HCT116 (cell line): ENCODE measurements around the gene RCL1. TPM values are rescaled to one million over a fixed set of nuclear protein-coding genes. Genes with fewer than 3 reads are reported as not detected.
"Not testable (repeated sequence)": the region's sequence is repeated elsewhere in the genome, so short reads cannot be mapped to it uniquely, and the experiment has no call there.

Experiments
- ATAC-seq: fragments of 200-7000 bp; cut with Tn5 transposase; 2 replicates; pipeline ENCODE4 v1.9.1; 2020; ENCODE audit warnings: mild to moderate bottlenecking, moderate library complexity
- BruUV-seq: library from RNA; stranded (reverse); fragments of 400-500 nt; replicated peaks from 2 replicates; lab custom pipeline; 2021; lab: Mats Ljungman, UMichigan
- CTCF ChIA-PET: fragments of 300-600 bp; sonication (Branson Sonifier 250); formaldehyde crosslinking; loops from one replicate; lab custom pipeline; 2021; ENCODE audit warnings: antibody characterized with exemption; lab: Charles Lee
- POLR2A ChIA-PET: fragments of 300-600, 350-600 bp; sonication (Branson Sonifier 250); formaldehyde crosslinking; loops from one replicate; lab custom pipeline; 2021; ENCODE audit warnings: antibody characterized with exemption; lab: Charles Lee
- RAD21 ChIA-PET, 2 experiments: fragments of 300-600 bp; sonication (Branson Sonifier 250); formaldehyde crosslinking; loops; one replicate each; lab custom pipeline; 2023; ENCODE audit warnings: low total read pairs in 2 of 2; ENCODE audit not compliant: uncharacterized antibody in 2 of 2, unreplicated experiment in 2 of 2, low non-redundant PET in 1 of 2; lab: Charles Lee
- DNase-seq: peaks from one replicate; pipeline ENCODE4 v3.0.0-alpha.2; 2010; ENCODE audit warnings: low read depth, low spot score
- H2AFZ ChIP-seq: fragments of 200-600 bp; shearing (Covaris generic), sonication (generic); 2 replicates; pipeline ENCODE4 v1.6.1; 2017; ENCODE audit warnings: low read depth, mixed run types, mixed read lengths, antibody characterized with exemption, low read length; ENCODE audit not compliant: poor library complexity, severe bottlenecking
- H3K27ac ChIP-seq: 2 replicates; pipeline ENCODE4 v1.5.1; 2012; ENCODE audit warnings: low read depth, low read length
- H3K27me3 ChIP-seq: fragments of 200-600 bp; sonication (generic); 2 replicates; pipeline ENCODE4 v1.6.1; 2016; ENCODE audit warnings: mixed run types, low read length, mixed read lengths; ENCODE audit not compliant: insufficient read depth
- H3K36me3 ChIP-seq, 2 experiments: fragments of 200-500 bp in 1 of 2; fragments of 200-600 bp in 1 of 2; sonication (Bioruptor generic) in 1 of 2; sonication (generic) in 1 of 2; 2 replicates each; pipeline versions ENCODE4 v1.5.1 to v1.6.1; 2014 to 2016; ENCODE audit warnings: low read length in 2 of 2, inconsistent platforms in 1 of 2, mixed read lengths in 1 of 2, mixed run types in 1 of 2; ENCODE audit not compliant: insufficient read depth in 2 of 2, control insufficient read depth in 1 of 2
- H3K4me1 ChIP-seq, 2 experiments: fragments of 200-600 bp in 1 of 2; sonication (generic) in 1 of 2; 2 replicates each; pipeline versions ENCODE4 v1.5.1 to v1.6.1; 2012 to 2017; ENCODE audit warnings: low read length in 2 of 2, inconsistent platforms in 1 of 2, mild to moderate bottlenecking in 1 of 2, mixed read lengths in 1 of 2, mixed run types in 1 of 2, moderate library complexity in 1 of 2; ENCODE audit not compliant: insufficient read depth in 2 of 2, control insufficient read depth in 1 of 2
- H3K4me2 ChIP-seq: fragments of 200-600 bp; sonication (generic); 2 replicates; pipeline ENCODE4 v1.6.1; 2017; ENCODE audit warnings: mixed run types, low read length, mixed read lengths
- H3K4me3 ChIP-seq, 2 experiments: fragments of 200-600 bp in 1 of 2; sonication (generic) in 1 of 2; replicated peaks in 1 of 2; 2 replicates each; pipeline ENCODE4 v1.5.1; 2011 to 2016; ENCODE audit warnings: low read length in 2 of 2, control low read depth in 1 of 2, low read depth in 1 of 2, mild to moderate bottlenecking in 1 of 2, mixed read lengths in 1 of 2, mixed run types in 1 of 2
- H3K79me2 ChIP-seq: fragments of 200-600 bp; sonication (generic); 2 replicates; pipeline ENCODE4 v1.6.1; 2017; ENCODE audit warnings: mild to moderate bottlenecking, mixed run types, low read length, moderate library complexity, mixed read lengths; ENCODE audit not compliant: insufficient read depth
- H3K9ac ChIP-seq: fragments of 200-600 bp; sonication (generic); 2 replicates; pipeline ENCODE4 v1.6.1; 2016; ENCODE audit warnings: low read length, mixed read lengths
- H3K9me2 ChIP-seq: fragments of 200-600 bp; sonication (generic), shearing (Covaris generic); 2 replicates; pipeline ENCODE4 v1.6.1; 2017; ENCODE audit warnings: mixed run types, mild to moderate bottlenecking, moderate library complexity; ENCODE audit not compliant: insufficient read depth
- H3K9me3 ChIP-seq, 2 experiments: fragments of 200-500 bp in 1 of 2; fragments of 200-600 bp in 1 of 2; sonication (Bioruptor generic) in 1 of 2; sonication (generic) in 1 of 2; 2 replicates each; pipeline ENCODE4 v1.6.1; 2014 to 2017; ENCODE audit warnings: low read length in 2 of 2, mixed read lengths in 2 of 2, inconsistent platforms in 1 of 2, low read depth in 1 of 2, mild to moderate bottlenecking in 1 of 2, mixed run types in 1 of 2, moderate library complexity in 1 of 2; ENCODE audit not compliant: control insufficient read depth in 1 of 2, insufficient read depth in 1 of 2
- H4K20me1 ChIP-seq: fragments of 200-600 bp; sonication (generic), shearing (Covaris generic); 2 replicates; pipeline ENCODE4 v1.6.1; 2017; ENCODE audit warnings: mixed run types, mild to moderate bottlenecking, moderate library complexity; ENCODE audit not compliant: insufficient read depth
- CTCF ChIP-seq, 3 experiments: fragments of 200-600 bp in 1 of 3; sonication (generic) in 1 of 3; IDR thresholded peaks in 2 of 3; conservative IDR thresholded peaks in 1 of 3; 2 replicates each; pipeline ENCODE4 v1.5.1; 2012 to 2017; ENCODE audit warnings: low read depth in 2 of 3, low read length in 2 of 3, antibody characterized with exemption in 1 of 3, borderline replicate concordance in 1 of 3, control low read depth in 1 of 3, mild to moderate bottlenecking in 1 of 3, mixed read lengths in 1 of 3, mixed run types in 1 of 3, moderate library complexity in 1 of 3; ENCODE audit not compliant: insufficient read depth in 1 of 3
- EGR1 ChIP-seq: IDR thresholded peaks from 2 replicates; pipeline ENCODE4 v1.6.1; 2012; ENCODE audit warnings: low read depth
- ELF1 ChIP-seq: IDR thresholded peaks from 2 replicates; pipeline ENCODE4 v1.6.1; 2012; ENCODE audit warnings: low read depth, borderline replicate concordance
- EZH2phosphoT487 ChIP-seq: fragments of 200-600 bp; IDR thresholded peaks from 2 replicates; pipeline ENCODE4 v1.6.1; 2018; ENCODE audit warnings: antibody characterized with exemption, borderline replicate concordance
- FOSL1 ChIP-seq: IDR thresholded peaks from 2 replicates; pipeline ENCODE4 v1.6.1; 2012; ENCODE audit warnings: low read depth
- MAX ChIP-seq: IDR thresholded peaks from 2 replicates; pipeline ENCODE4 v1.6.1; 2012
- POLR2A ChIP-seq: IDR thresholded peaks from 2 replicates; pipeline ENCODE4 v1.7.0; 2011; ENCODE audit warnings: borderline replicate concordance; ENCODE audit not compliant: insufficient read depth, insufficient read length; ENCODE audit errors: extremely low read depth
- REST ChIP-seq: IDR thresholded peaks from 2 replicates; pipeline ENCODE4 v1.6.1; 2012; ENCODE audit warnings: low read depth
- SP1 ChIP-seq: IDR thresholded peaks from 2 replicates; pipeline ENCODE4 v1.6.1; 2012; ENCODE audit warnings: low read depth
- SRF ChIP-seq: IDR thresholded peaks from 2 replicates; pipeline ENCODE4 v1.6.1; 2012; ENCODE audit warnings: low read depth
- YY1 ChIP-seq: IDR thresholded peaks from 2 replicates; pipeline ENCODE4 v1.6.1; 2011; ENCODE audit warnings: low read length, low read depth, moderate library complexity, mild to moderate bottlenecking; ENCODE audit not compliant: insufficient replicate concordance; ENCODE audit errors: extremely low read depth
- ZFX ChIP-seq: fragments of 450-650 bp; IDR thresholded peaks from 2 replicates; pipeline ENCODE4 v1.6.1; 2017
- intact Hi-C: fragments of 100-400 bp; cut with micrococcal nuclease; formaldehyde crosslinking; loops from 2 replicates; pipeline ENCODE4 v1.10.0; 2022
- total RNA-seq: library from RNA; stranded (reverse); gene quantifications from one replicate; pipeline ENCODE4 v1.2.1, GENCODE V29; 2021; ENCODE audit not compliant: unreplicated experiment
- TF ChIP-seq, protein P1 (sequence below): IDR thresholded peaks from 2 replicates; pipeline ENCODE4 v1.6.1; 2012

Gene RCL1
- total RNA-seq, 1 experiment from 2014 or later = 29.9 TPM

DNA sequence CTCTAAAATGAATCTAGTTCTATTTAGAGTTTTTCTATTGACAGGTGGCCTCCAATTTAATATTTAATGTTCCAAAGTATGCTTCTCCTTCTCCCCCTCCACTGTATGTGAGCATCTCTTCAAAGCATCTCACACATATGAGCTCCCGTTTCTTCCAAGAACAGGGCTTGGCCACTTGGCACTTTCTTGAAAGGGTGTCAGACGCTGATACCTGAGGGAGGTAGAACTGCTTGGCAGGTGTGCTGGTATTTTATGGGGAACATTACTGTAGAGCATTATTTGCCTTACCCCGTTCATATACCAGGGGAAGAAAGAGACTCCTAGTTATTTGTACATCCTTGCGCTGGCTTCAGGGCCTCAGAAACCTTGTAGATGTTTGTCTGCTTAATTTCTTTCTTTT is 1.9 kb downstream of the RCL1 start:
- H3K4me2 ChIP-seq = peak overlapping the region; percentile 86; the same call in 1 of the 2 replicates
- TF ChIP-seq YY1 (no peak), ELF1 (no peak), MAX (no peak), SP1 (no peak), EZH2phosphoT487 (no peak), FOSL1 (no peak), ZFX (no peak), REST (no peak), SRF (no peak), POLR2A (no peak), EGR1 (no peak), CTCF (IDR thresholded peaks at IDR 0.05 in 2 of 3, conservative IDR thresholded peaks at IDR 0.05 in 1 of 3; ENCODE audit: borderline replicate concordance in 1 of 3, insufficient read depth in 1 of 3, low read depth in 2 of 3, low read length in 2 of 3) (no peak)
- TF ChIP-seq, protein P1, sequence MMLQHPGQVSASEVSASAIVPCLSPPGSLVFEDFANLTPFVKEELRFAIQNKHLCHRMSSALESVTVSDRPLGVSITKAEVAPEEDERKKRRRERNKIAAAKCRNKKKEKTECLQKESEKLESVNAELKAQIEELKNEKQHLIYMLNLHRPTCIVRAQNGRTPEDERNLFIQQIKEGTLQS = no peak
- BruUV-seq = no TSS peak
- peaks cover 14% of the 10 kb centered on the region; the same call in 1 of the 2 replicates for H4K20me1 ChIP-seq
- peaks cover 7 to 21% of the 10 kb centered on the region in 2 experiments; a peak in 2 of 4 replicates for H3K4me1 ChIP-seq
- no peaks in the 10 kb centered on the region for H3K27me3 ChIP-seq
- H3K4me3 ChIP-seq = no peak overlapping the region
- CTCF ChIA-PET = no interaction called here
- no peak overlapping the region for H3K9ac ChIP-seq
- H3K36me3 ChIP-seq = no peaks in the 10 kb centered on the region
- DNase-seq = no peak
- H3K79me2 ChIP-seq = peaks cover 68% of the 10 kb centered on the region
- intact Hi-C loops = no loop called here
- no peak for ATAC-seq
- POLR2A ChIA-PET = interaction anchor here (0.9 kb wide), 1 partner anchor 21 kb away, joined by 4 read pairs; no protein-coding TSS in a partner anchor
- no peaks in the 10 kb centered on the region for H3K9me2 ChIP-seq
- H3K27ac ChIP-seq = no peak overlapping the region
- no peaks in the 10 kb centered on the region for H3K9me3 ChIP-seq
- RAD21 ChIA-PET = no interaction called here
- H2AFZ ChIP-seq = no peak overlapping the region

DNA sequence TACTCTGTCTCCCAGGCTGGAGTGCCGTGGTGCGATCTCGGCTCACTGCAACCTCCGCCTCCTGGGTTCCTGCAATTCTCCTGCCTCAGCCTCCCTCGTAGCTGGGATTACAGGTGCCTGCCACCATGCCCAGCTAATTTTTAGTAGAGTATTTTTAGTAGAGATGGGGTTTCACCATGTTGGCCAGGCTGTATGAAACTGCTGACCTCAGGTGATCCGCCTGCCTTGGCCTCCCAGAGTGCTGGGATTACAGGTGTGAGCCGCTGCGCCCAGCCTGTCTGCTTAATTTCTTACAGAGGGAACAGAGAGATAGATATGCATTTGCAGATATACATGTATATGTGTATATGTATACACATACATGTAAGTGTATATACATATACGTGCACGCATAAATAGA is 2.4 kb downstream of the RCL1 start:
- H3K4me3 ChIP-seq, CTCF ChIA-PET, H3K9me3 ChIP-seq, H3K36me3 ChIP-seq, H3K4me2 ChIP-seq, H3K9ac ChIP-seq, intact Hi-C loops, H2AFZ ChIP-seq, DNase-seq, BruUV-seq, H3K27ac ChIP-seq, H3K27me3 ChIP-seq, ATAC-seq, H3K9me2 ChIP-seq, RAD21 ChIA-PET: not testable (repeated sequence)
- POLR2A ChIA-PET = interaction anchor here (0.9 kb wide), 1 partner anchor 21 kb away, joined by 4 read pairs; no protein-coding TSS in a partner anchor
- H3K4me1 ChIP-seq = peaks cover 7 to 21% of the 10 kb centered on the region in 2 experiments; a peak in 2 of 4 replicates
- H3K79me2 ChIP-seq = peaks cover 72% of the 10 kb centered on the region
- peaks cover 14% of the 10 kb centered on the region; the same call in 1 of the 2 replicates for H4K20me1 ChIP-seq
